ENCODE data around the gene TGFBR1.

- TF ChIP-seq, protein P1, sequence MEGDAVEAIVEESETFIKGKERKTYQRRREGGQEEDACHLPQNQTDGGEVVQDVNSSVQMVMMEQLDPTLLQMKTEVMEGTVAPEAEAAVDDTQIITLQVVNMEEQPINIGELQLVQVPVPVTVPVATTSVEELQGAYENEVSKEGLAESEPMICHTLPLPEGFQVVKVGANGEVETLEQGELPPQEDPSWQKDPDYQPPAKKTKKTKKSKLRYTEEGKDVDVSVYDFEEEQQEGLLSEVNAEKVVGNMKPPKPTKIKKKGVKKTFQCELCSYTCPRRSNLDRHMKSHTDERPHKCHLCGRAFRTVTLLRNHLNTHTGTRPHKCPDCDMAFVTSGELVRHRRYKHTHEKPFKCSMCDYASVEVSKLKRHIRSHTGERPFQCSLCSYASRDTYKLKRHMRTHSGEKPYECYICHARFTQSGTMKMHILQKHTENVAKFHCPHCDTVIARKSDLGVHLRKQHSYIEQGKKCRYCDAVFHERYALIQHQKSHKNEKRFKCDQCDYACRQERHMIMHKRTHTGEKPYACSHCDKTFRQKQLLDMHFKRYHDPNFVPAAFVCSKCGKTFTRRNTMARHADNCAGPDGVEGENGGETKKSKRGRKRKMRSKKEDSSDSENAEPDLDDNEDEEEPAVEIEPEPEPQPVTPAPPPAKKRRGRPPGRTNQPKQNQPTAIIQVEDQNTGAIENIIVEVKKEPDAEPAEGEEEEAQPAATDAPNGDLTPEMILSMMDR (IDR thresholded peaks at IDR 0.05; ENCODE audit: low read depth, low read length, poor library complexity, severe bottlenecking), result no peak
- TF ChIP-seq EZH2phosphoT487 (IDR thresholded peaks at IDR 0.05; ENCODE audit: borderline replicate concordance, low read length), result no peak
Measured at GRCh38 chr9:99171225-99172123, 66.6 kb downstream of the TGFBR1 start.

All from DOHH2 (cell line).